K562 (cell line): ENCODE measurements around the gene ANAPC16. TPM values are rescaled to one million over a fixed set of nuclear protein-coding genes. Genes with fewer than 3 reads are reported as not detected.

Experiments used
- ATAC-seq: fragments of 200-7000 bp; cut with Tn5 transposase; 3 replicates; pipeline ENCODE4 v1.9.1; 2020; ENCODE audit warnings: moderate library complexity
- BruUV-seq: library from RNA; stranded (reverse); fragments of 400-500 nt; replicated peaks from 2 replicates; lab custom pipeline; 2021; lab: Mats Ljungman, UMichigan
- CTCF ChIA-PET: fragments of 300-600 bp; formaldehyde crosslinking; extraction: SDS; loops from one replicate; lab custom pipeline; 2021; ENCODE audit warnings: low intra/inter-chr PET ratio; lab: Yijun Ruan, JAX
- POLR2A ChIA-PET: fragments of 300-600, 350-650 bp; sonication (Branson Sonifier 250); formaldehyde crosslinking; extraction: SDS; loops from one replicate; lab custom pipeline; 2021; ENCODE audit warnings: antibody characterized with exemption, inconsistent platforms; lab: Yijun Ruan, JAX
- DNase-seq, 4 experiments: peaks; one replicate each; pipeline versions ENCODE4 v3.0.0 to v3.0.0-alpha.2; 2011 to 2018; ENCODE audit warnings: low spot score in 3 of 4, mixed read lengths in 3 of 4; ENCODE audit errors: extremely low read depth in 1 of 4
- FAIRE-seq: peaks from 2 replicates; lab custom pipeline; 2011; peaks lifted over from hg19 to GRCh38; lab: Jason Lieb, UNC
- H2AFZ ChIP-seq: 2 replicates; pipeline ENCODE4 v1.6.0; 2011; ENCODE audit warnings: low read depth, low read length, control low read depth, inconsistent platforms
- H3K27ac ChIP-seq: fragments of 200-600 bp; 3 replicates; pipeline ENCODE4 v1.8.0; 2011; ENCODE audit warnings: low read depth, mild to moderate bottlenecking, control low read depth, inconsistent platforms, low read length, moderate library complexity, mixed read lengths; ENCODE audit errors: extremely low read depth
- H3K27me3 ChIP-seq, 2 experiments: fragments of 300-600 bp in 1 of 2; 2 replicates in 1 of 2; 3 replicates in 1 of 2; pipeline versions ENCODE4 v1.6.0 to v1.8.0; 2011; ENCODE audit warnings: inconsistent platforms in 2 of 2, low read length in 2 of 2, mild to moderate bottlenecking in 1 of 2, mixed read lengths in 1 of 2, moderate library complexity in 1 of 2; ENCODE audit not compliant: control insufficient read depth in 2 of 2, insufficient read depth in 2 of 2
- H3K36me3 ChIP-seq: fragments of 300-600 bp; 3 replicates; pipeline ENCODE4 v1.8.0; 2011; ENCODE audit warnings: mild to moderate bottlenecking, low read length, inconsistent platforms; ENCODE audit not compliant: control insufficient read depth, insufficient read depth
- H3K4me1 ChIP-seq, 2 experiments: fragments of 200-600 bp in 1 of 2; replicated peaks in 1 of 2; 2 replicates in 1 of 2; 3 replicates in 1 of 2; pipeline versions ENCODE4 v1.5.1 to v1.8.0; 2011; ENCODE audit warnings: inconsistent platforms in 2 of 2, low read length in 2 of 2, mild to moderate bottlenecking in 1 of 2, mixed read lengths in 1 of 2, moderate library complexity in 1 of 2; ENCODE audit not compliant: control insufficient read depth in 2 of 2, insufficient read depth in 2 of 2
- H3K4me2 ChIP-seq: 2 replicates; pipeline ENCODE4 v1.6.1; 2011; ENCODE audit warnings: low read length, control low read depth, inconsistent platforms, mixed read lengths; ENCODE audit not compliant: insufficient read depth
- H3K4me3 ChIP-seq: fragments of 200-600 bp; sonication (generic), shearing (Covaris generic); 2 replicates; pipeline ENCODE4 v1.5.1; 2016; ENCODE audit warnings: control low read depth, inconsistent platforms
- H3K79me2 ChIP-seq: fragments of 200-600 bp; 3 replicates; pipeline ENCODE4 v1.8.0; 2011; ENCODE audit warnings: low read length, inconsistent platforms; ENCODE audit not compliant: control insufficient read depth, insufficient read depth
- H3K9ac ChIP-seq, 2 experiments: 2 replicates each; pipeline versions ENCODE4 v1.6.0 to v1.6.1; 2011; ENCODE audit warnings: low read depth in 2 of 2, low read length in 2 of 2, control low read depth in 1 of 2, inconsistent platforms in 1 of 2, mild to moderate bottlenecking in 1 of 2, mixed read lengths in 1 of 2; ENCODE audit not compliant: insufficient read depth in 1 of 2
- H3K9me1 ChIP-seq: one replicate; pipeline ENCODE4 v1.6.0; 2011; ENCODE audit warnings: inconsistent platforms, mild to moderate bottlenecking, low read length, moderate library complexity; ENCODE audit not compliant: control insufficient read depth, insufficient read depth
- H3K9me3 ChIP-seq: replicated peaks from 2 replicates; pipeline ENCODE4 v1.5.1; 2011; ENCODE audit warnings: low read depth, low read length, inconsistent platforms; ENCODE audit not compliant: control insufficient read depth, insufficient read depth
- H4K20me1 ChIP-seq: replicated peaks from 2 replicates; pipeline ENCODE4 v1.6.1; 2011; ENCODE audit warnings: low read length, inconsistent platforms, mixed read lengths; ENCODE audit not compliant: control insufficient read depth, insufficient read depth
- BRD9 ChIP-seq: fragments of 450-650 bp; IDR thresholded peaks from 2 replicates; pipeline ENCODE4 v1.6.1; 2018; ENCODE audit warnings: low read depth; ENCODE audit not compliant: partially characterized antibody
- CAMTA2 ChIP-seq: fragments of 250-450 bp; sonication (Bioruptor Pico); conservative IDR thresholded peaks from 2 replicates; pipeline ENCODE4 v1.5.1; 2022
- CBX8 ChIP-seq: fragments of 200-600 bp; sonication (generic); IDR thresholded peaks from 2 replicates; pipeline ENCODE4 v1.6.1; 2012; ENCODE audit warnings: borderline replicate concordance, mixed run types, low read depth, mild to moderate bottlenecking, moderate library complexity, mixed read lengths, low read length, control low read depth, inconsistent platforms; ENCODE audit not compliant: poor library complexity, severe bottlenecking; ENCODE audit errors: extremely low read depth
- DMBX1 ChIP-seq: fragments of 250-450 bp; sonication (Bioruptor Pico); IDR thresholded peaks from 2 replicates; pipeline ENCODE4 v1.8.0; 2022; ENCODE audit warnings: inconsistent platforms, mild to moderate bottlenecking, moderate library complexity, borderline replicate concordance
- HES1 ChIP-seq: fragments of 450-650 bp; IDR thresholded peaks from 2 replicates; pipeline ENCODE4 v1.6.1; 2016; ENCODE audit warnings: low read depth, mild to moderate bottlenecking, moderate library complexity
- NUFIP1 ChIP-seq: fragments of 450-650 bp; IDR thresholded peaks from 2 replicates; pipeline ENCODE4 v1.6.1; 2018; ENCODE audit not compliant: partially characterized antibody
- PYGO2 ChIP-seq: fragments of 450-650 bp; IDR thresholded peaks from 2 replicates; pipeline ENCODE4 v1.6.1; 2016; ENCODE audit warnings: mild to moderate bottlenecking, missing genetic modification characterization, moderate library complexity, missing compliant biosample characterization
- RBM14 ChIP-seq: fragments of 200-400 bp; formaldehyde crosslinking; IDR thresholded peaks from 2 replicates; pipeline ENCODE4 v1.6.1; 2018; ENCODE audit warnings: low read depth, mild to moderate bottlenecking, low read length, moderate library complexity, borderline replicate concordance; ENCODE audit not compliant: insufficient read depth
- TAF9B ChIP-seq: fragments of 450-650 bp; IDR thresholded peaks from 2 replicates; pipeline ENCODE4 v1.6.1; 2018; ENCODE audit warnings: mild to moderate bottlenecking; ENCODE audit not compliant: partially characterized antibody
- THAP7 ChIP-seq: fragments of 250-450 bp; sonication (Bioruptor Pico); IDR thresholded peaks from 2 replicates; pipeline ENCODE4 v1.5.0; 2021
- XRCC4 ChIP-seq: IDR thresholded peaks from one replicate; pipeline ENCODE4 v1.6.1; 2011; ENCODE audit not compliant: insufficient read depth, insufficient read length; ENCODE audit errors: extremely low read depth
- ZHX1 ChIP-seq: fragments of 150-350 bp; conservative IDR thresholded peaks from 2 replicates; pipeline ENCODE4 v1.6.1; 2014; ENCODE audit warnings: low read length
- ZNF384 ChIP-seq: IDR thresholded peaks from 2 replicates; pipeline ENCODE4 v1.6.1; 2012; ENCODE audit warnings: low read depth, low read length, improper control_type of control experiment
- ZNF512 ChIP-seq: IDR thresholded peaks from 2 replicates; pipeline ENCODE4 v1.6.1; 2016; ENCODE audit warnings: missing genetic modification characterization, missing compliant biosample characterization
- WGBS: fragments of 100-300 bp; shearing (Covaris generic); methylation state at CpG from one replicate; pipeline ENCODE4 v1.1.6; 2016; ENCODE audit warnings: low coverage, mixed read lengths; ENCODE audit not compliant: insufficient coverage; ENCODE audit errors: missing lambda C conversion rate; 5-methylcytosine and 5-hydroxymethylcytosine counted together
- in situ Hi-C: fragments of 300-500 bp; cut with MboI; formaldehyde crosslinking; loops from 4 replicates; pipeline ENCODE4 v1.15.0; 2018; ENCODE audit warnings: inconsistent platforms, mixed read lengths
- intact Hi-C: fragments of 100-400 bp; cut with micrococcal nuclease; formaldehyde crosslinking; loops from 2 replicates; pipeline ENCODE4 v1.14.2; 2022
- polyA plus RNA-seq, 8 experiments: library from polyadenylated mRNA; depleted of rRNA in 4 of 8; stranded (reverse) in 5 of 8; unstranded in 3 of 8; fragments of >200 nt; fragmentation: Nextera tagmentation in 2 of 8; fragmentation: Illumina TruSeq in 1 of 8; extraction: Ambion mirVana in 2 of 8; extraction: Trizol in 1 of 8; gene quantifications; 2 replicates each; pipeline versions ENCODE4 v1.2.1 to v1.2.3, GENCODE V29; 2011 to 2014; ENCODE audit warnings: inconsistent platforms in 1 of 8, missing spikeins in 1 of 8
- total RNA-seq, 7 experiments: library from RNA; depleted of rRNA in 6 of 7; stranded (reverse); fragments of >200 nt in 6 of 7; fragmentation: Illumina TruSeq in 2 of 7; extraction: Trizol in 2 of 7; gene quantifications; 2 replicates each; pipeline versions ENCODE4 v1.2.1 to v1.2.3, GENCODE V29; 2011 to 2021; ENCODE audit warnings: low replicate concordance in 1 of 7

Gene ANAPC16
- total and polyA plus RNA-seq, 9 of the 15 experiments (the other 6 are each of a cell fraction or from before 2014, with no cell fraction given): 42.6 to 208 (median 108) TPM

GRCh38 chr10:72227826-72228225 is 12.0 kb downstream of the ANAPC16 start (continued):
- TF ChIP-seq ZNF512 (tag): no peak
- no peak for TF ChIP-seq ZNF384
- no peak for TF ChIP-seq PYGO2 (tag)
- no peak for TF ChIP-seq RBM14
- TF ChIP-seq BRD9: no peak
- no peak for TF ChIP-seq CAMTA2 (CRISPR knock-in tag)
- TF ChIP-seq TAF9B: no peak
- no peak for TF ChIP-seq THAP7 (CRISPR knock-in tag)
- no peak for TF ChIP-seq DMBX1
- TF ChIP-seq, all 486 proteins: peak for 0

GRCh38 chr10:72228318-72228751 is 12.5 kb downstream of the ANAPC16 start:
- no peak overlapping the region for H3K9ac ChIP-seq
- no peak for DNase-seq
- POLR2A ChIA-PET: interaction anchor here (0.6 to 3.0 kb wide), 10 partner anchors 10 to 1338 kb away, joined by 3 to 18 read pairs (median 4); partner anchors contain the start of genes ANAPC16, ASCC1 and DDIT4
- H3K9me3 ChIP-seq: no peaks in the 10 kb centered on the region
- H4K20me1 ChIP-seq: no peaks in the 10 kb centered on the region
- no peaks in the 10 kb centered on the region for H3K27me3 ChIP-seq
- H3K27ac ChIP-seq: no peak overlapping the region
- H3K4me3 ChIP-seq: no peak overlapping the region
- no peak overlapping the region for H3K4me2 ChIP-seq
- in situ Hi-C loops: loop anchor here (10.0 kb wide), 1 partner anchor 324 kb away; no protein-coding TSS in a partner anchor
- FAIRE-seq: no peak
- intact Hi-C loops: no loop called here
- ATAC-seq: no peak
- peaks cover 35% of the 10 kb centered on the region for H3K79me2 ChIP-seq
- no TSS peak for BruUV-seq
- no peak overlapping the region for H2AFZ ChIP-seq
- WGBS: 74% methylated on average over 2 of the region's 2 CpGs
- CTCF ChIA-PET: interaction anchor here (0.7 kb wide), 1 partner anchor 93 kb away, joined by 5 read pairs; no protein-coding TSS in a partner anchor
- H3K36me3 ChIP-seq: peaks cover 49% of the 10 kb centered on the region
- no peaks in the 10 kb centered on the region for H3K9me1 ChIP-seq
- peaks cover 0 to 4% of the 10 kb centered on the region in 2 experiments; a peak in 2 of 5 replicates for H3K4me1 ChIP-seq
- TF ChIP-seq NUFIP1 (no peak), CBX8 (no peak), XRCC4 (no peak), ZHX1 (no peak), BRD9 (no peak), HES1 (no peak)
